Parathyroid adenoma (tissue), 2 donors: ENCODE measurements around the gene OLIG2.

Experiments used
- H2AFZ ChIP-seq: fragments of 300-600 bp; sonication (generic); one replicate; pipeline ENCODE4 v1.7.0; 2017; ENCODE audit warnings: antibody characterized with exemption, mild to moderate bottlenecking
- H3K27ac ChIP-seq: fragments of 300-600 bp; sonication (generic); one replicate; pipeline ENCODE4 v1.7.0; 2017
- H3K27me3 ChIP-seq: fragments of 300-600 bp; sonication (generic); one replicate; pipeline ENCODE4 v1.7.0; 2017; ENCODE audit warnings: low read length; ENCODE audit not compliant: control insufficient read depth, insufficient read depth
- H3K36me3 ChIP-seq: fragments of 300-600 bp; sonication (generic); one replicate; pipeline ENCODE4 v1.7.0; 2017; ENCODE audit warnings: low read length; ENCODE audit not compliant: control insufficient read depth, insufficient read depth
- H3K4me1 ChIP-seq: fragments of 300-600 bp; sonication (generic); one replicate; pipeline ENCODE4 v1.7.0; 2017; ENCODE audit warnings: control low read depth
- H3K4me2 ChIP-seq: fragments of 300-600 bp; sonication (generic); one replicate; pipeline ENCODE4 v1.7.0; 2017; ENCODE audit warnings: low read length
- H3K4me3 ChIP-seq: fragments of 300-600 bp; sonication (generic); one replicate; pipeline ENCODE4 v1.7.0; 2017; ENCODE audit warnings: low read depth, low read length
- H3K79me2 ChIP-seq: fragments of 300-600 bp; sonication (generic); one replicate; pipeline ENCODE4 v1.7.0; 2017; ENCODE audit warnings: control low read depth
- H3K9ac ChIP-seq: fragments of 300-600 bp; sonication (generic); one replicate; pipeline ENCODE4 v1.7.0; 2017; ENCODE audit warnings: mild to moderate bottlenecking
- H3K9me3 ChIP-seq: fragments of 300-600 bp; sonication (generic); one replicate; pipeline ENCODE4 v1.7.0; 2017; ENCODE audit warnings: low read length; ENCODE audit not compliant: control insufficient read depth
- TF ChIP-seq, protein P1 (sequence below): fragments of 300-600 bp; sonication (generic); IDR thresholded peaks from one replicate; pipeline ENCODE4 v1.7.0; 2017; ENCODE audit warnings: antibody characterized with exemption, mild to moderate bottlenecking
- donor health status: primary hyperparathyroidism.

Gene OLIG2

DNA sequence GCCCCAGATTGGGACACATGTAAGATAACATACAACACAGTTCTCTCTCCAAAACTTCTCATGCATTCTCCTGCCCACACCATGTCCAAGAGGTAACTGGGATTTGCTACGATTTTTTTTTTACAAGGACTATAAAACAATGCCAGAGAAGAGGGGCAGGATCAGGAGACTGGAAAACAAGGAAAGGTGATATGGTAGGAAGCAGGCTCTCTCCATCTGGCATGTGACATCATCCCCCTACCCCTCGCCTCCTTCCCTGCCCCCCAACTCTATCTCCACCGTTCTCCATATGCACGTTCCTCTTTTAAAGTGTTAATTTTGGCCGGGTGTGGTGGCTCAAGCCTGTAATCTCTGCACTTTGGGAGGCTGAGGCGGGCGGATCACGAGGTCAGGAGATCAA lies 20.7 kb downstream of the OLIG2 start:
- no peaks in the 10 kb centered on the region for H3K9me3 ChIP-seq
- TF ChIP-seq, protein P1, sequence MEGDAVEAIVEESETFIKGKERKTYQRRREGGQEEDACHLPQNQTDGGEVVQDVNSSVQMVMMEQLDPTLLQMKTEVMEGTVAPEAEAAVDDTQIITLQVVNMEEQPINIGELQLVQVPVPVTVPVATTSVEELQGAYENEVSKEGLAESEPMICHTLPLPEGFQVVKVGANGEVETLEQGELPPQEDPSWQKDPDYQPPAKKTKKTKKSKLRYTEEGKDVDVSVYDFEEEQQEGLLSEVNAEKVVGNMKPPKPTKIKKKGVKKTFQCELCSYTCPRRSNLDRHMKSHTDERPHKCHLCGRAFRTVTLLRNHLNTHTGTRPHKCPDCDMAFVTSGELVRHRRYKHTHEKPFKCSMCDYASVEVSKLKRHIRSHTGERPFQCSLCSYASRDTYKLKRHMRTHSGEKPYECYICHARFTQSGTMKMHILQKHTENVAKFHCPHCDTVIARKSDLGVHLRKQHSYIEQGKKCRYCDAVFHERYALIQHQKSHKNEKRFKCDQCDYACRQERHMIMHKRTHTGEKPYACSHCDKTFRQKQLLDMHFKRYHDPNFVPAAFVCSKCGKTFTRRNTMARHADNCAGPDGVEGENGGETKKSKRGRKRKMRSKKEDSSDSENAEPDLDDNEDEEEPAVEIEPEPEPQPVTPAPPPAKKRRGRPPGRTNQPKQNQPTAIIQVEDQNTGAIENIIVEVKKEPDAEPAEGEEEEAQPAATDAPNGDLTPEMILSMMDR, result no peak
- H3K27ac ChIP-seq, result no peak overlapping the region
- no peak overlapping the region for H3K4me2 ChIP-seq
- H3K36me3 ChIP-seq, result no peaks in the 10 kb centered on the region
- H3K4me1 ChIP-seq, result no peaks in the 10 kb centered on the region
- H3K27me3 ChIP-seq, result no peaks in the 10 kb centered on the region
- no peaks in the 10 kb centered on the region for H3K79me2 ChIP-seq
- H2AFZ ChIP-seq, result no peak overlapping the region
- H3K9ac ChIP-seq, result no peak overlapping the region
- no peak overlapping the region for H3K4me3 ChIP-seq

DNA sequence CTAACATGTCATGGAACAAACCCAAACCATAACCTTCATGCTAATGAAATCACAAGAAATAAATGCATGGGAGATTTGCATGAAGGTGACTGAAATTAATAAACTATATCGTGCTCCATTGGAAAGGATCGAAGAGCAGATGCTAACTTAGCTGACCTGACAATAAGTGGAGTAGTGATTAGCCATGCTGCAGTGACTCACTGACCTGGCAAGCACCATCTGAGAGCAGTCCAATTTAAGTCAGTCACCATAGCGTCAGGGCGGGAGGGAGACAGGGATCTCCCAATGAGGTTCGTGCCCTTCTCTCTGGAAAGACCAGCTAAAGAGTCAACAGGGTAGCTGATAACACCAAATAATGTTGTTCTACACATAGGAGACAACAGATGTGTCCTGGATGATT lies 21.5 kb downstream of the OLIG2 start:
- Histone ChIP-seq H2AFZ (no peak overlapping the region), H3K27me3 (no peaks in the 10 kb centered on the region), H3K79me2 (no peaks in the 10 kb centered on the region), H3K9me3 (no peaks in the 10 kb centered on the region), H3K36me3 (no peaks in the 10 kb centered on the region), H3K27ac (no peak overlapping the region), H3K4me3 (no peak overlapping the region), H3K9ac (no peak overlapping the region), H3K4me2 (no peak overlapping the region), H3K4me1 (no peaks in the 10 kb centered on the region)
- TF ChIP-seq, protein P1, result no peak

DNA sequence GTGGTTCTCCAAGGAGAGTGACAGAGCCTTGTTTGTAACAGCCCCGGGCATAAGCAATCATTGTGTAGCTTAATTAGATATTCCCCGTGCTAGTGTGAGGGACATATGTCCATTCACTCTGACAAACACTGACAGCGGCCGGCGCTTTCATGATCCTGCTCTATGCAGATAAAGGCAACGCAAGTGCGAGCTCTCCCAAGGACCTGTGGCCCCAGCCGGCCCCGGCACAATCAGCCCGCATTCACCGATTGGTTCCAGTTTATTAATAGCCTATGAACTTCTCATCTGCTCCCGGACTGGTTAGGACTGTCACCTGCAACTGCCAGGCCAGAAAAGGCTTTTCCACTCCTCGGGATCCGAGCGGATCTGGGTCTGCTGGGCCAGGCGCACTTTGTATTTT lies 26.2 kb downstream of the OLIG2 start:
- H3K4me2 ChIP-seq, result no peak overlapping the region
- H3K27me3 ChIP-seq, result no peaks in the 10 kb centered on the region
- no peaks in the 10 kb centered on the region for H3K4me1 ChIP-seq
- TF ChIP-seq, protein P1, result no peak
- H3K9ac ChIP-seq, result no peak overlapping the region
- no peak overlapping the region for H3K4me3 ChIP-seq
- no peak overlapping the region for H2AFZ ChIP-seq
- no peak overlapping the region for H3K27ac ChIP-seq
- no peaks in the 10 kb centered on the region for H3K9me3 ChIP-seq
- H3K79me2 ChIP-seq, result no peaks in the 10 kb centered on the region
- no peaks in the 10 kb centered on the region for H3K36me3 ChIP-seq

DNA sequence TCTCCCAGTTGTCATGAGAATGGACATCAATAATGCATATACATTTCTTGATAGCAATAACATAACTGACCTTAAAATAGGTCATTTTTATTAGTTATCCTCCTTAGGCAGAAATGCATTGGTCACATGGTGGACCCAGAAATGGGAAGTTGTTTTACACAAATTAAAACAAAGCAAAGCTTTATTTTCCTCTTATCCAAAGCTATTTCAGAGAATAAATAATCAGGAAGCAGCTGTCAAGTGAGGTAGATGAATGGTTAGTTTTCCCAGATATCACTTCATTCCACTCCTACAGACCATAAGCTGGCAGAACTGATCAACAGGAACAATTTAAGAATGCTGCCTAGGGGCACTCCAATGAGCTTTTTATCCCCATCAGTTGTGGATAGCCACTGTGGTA lies 28.2 kb downstream of the OLIG2 start:
- no peaks in the 10 kb centered on the region for H3K27me3 ChIP-seq
- H3K4me1 ChIP-seq, result no peaks in the 10 kb centered on the region
- no peak overlapping the region for H3K4me3 ChIP-seq
- no peak overlapping the region for H3K4me2 ChIP-seq
- no peak overlapping the region for H2AFZ ChIP-seq
- no peaks in the 10 kb centered on the region for H3K79me2 ChIP-seq
- H3K36me3 ChIP-seq, result no peaks in the 10 kb centered on the region
- TF ChIP-seq, protein P1, result no peak
- no peak overlapping the region for H3K27ac ChIP-seq
- H3K9ac ChIP-seq, result no peak overlapping the region
- no peaks in the 10 kb centered on the region for H3K9me3 ChIP-seq

DNA sequence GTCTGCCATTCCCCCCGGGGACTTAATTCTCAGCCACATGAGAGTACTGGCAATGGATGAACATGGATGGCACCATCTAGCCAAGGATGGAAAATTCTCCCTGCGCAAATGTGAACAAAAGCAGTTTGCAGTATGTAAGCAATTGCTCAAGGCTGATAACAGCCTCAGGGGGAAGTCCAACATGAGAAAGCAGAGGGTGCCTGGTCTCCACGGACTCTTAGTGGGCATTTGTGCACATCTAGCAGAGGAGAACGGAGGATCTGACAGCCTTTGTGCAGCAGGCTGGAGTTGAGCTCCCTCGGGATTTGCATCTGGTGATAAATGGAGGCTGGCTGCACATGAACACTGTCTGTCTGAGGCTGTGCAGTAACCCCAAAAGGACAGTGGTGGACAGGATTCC lies 30.3 kb downstream of the OLIG2 start:
- TF ChIP-seq, protein P1, result no peak
- no peaks in the 10 kb centered on the region for H3K27me3 ChIP-seq
- no peaks in the 10 kb centered on the region for H3K4me1 ChIP-seq
- no peaks in the 10 kb centered on the region for H3K36me3 ChIP-seq
- no peak overlapping the region for H3K27ac ChIP-seq
- H3K79me2 ChIP-seq, result no peaks in the 10 kb centered on the region
- no peak overlapping the region for H3K4me2 ChIP-seq
- no peak overlapping the region for H3K4me3 ChIP-seq
- H3K9ac ChIP-seq, result no peak overlapping the region
- no peak overlapping the region for H2AFZ ChIP-seq
- H3K9me3 ChIP-seq, result no peaks in the 10 kb centered on the region
